ENCODE measurements around the gene CBARP. TPM values are rescaled to one million over a fixed set of nuclear protein-coding genes. Genes with fewer than 3 reads are reported as not detected.

Gene CBARP, protein sequence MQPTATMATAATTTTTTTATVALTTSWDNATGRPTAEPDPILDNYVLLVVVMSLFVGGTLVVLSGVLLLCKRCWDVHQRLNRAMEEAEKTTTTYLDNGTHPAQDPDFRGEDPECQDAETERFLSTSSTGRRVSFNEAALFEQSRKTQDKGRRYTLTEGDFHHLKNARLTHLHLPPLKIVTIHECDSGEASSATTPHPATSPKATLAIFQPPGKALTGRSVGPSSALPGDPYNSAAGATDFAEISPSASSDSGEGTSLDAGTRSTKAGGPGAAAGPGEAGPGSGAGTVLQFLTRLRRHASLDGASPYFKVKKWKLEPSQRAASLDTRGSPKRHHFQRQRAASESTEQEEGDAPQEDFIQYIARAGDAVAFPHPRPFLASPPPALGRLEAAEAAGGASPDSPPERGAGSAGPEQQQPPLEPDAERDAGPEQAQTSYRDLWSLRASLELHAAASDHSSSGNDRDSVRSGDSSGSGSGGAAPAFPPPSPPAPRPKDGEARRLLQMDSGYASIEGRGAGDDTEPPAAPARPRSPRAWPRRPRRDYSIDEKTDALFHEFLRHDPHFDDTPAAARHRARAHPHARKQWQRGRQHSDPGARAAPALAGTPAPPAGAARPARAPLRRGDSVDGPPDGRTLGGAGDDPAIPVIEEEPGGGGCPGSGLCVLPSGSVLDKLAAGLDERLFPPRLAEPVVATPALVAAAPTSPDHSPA
- 2.2 to 4.3 TPM (median 4.1 TPM) in 5 replicates for total RNA-seq (2022; extraction: Qiagen RNA extraction; ENCODE audit: low read depth)

GRCh38 chr19:1237754-1238368 lies at the start of gene CBARP:
Gene CBARP, minus strand, starts transcription at chr19:1238005. Its CDS starts 1,905 bp downstream, at chr19:1236100.

GRCh38 chr19:1285737-1286360 lies 48.0 kb upstream of the CBARP start, which contains the start of gene EFNA2:
Gene EFNA2, plus strand, starts transcription at chr19:1285873. Its CDS starts 296 bp downstream, at chr19:1286169.

DNA sequence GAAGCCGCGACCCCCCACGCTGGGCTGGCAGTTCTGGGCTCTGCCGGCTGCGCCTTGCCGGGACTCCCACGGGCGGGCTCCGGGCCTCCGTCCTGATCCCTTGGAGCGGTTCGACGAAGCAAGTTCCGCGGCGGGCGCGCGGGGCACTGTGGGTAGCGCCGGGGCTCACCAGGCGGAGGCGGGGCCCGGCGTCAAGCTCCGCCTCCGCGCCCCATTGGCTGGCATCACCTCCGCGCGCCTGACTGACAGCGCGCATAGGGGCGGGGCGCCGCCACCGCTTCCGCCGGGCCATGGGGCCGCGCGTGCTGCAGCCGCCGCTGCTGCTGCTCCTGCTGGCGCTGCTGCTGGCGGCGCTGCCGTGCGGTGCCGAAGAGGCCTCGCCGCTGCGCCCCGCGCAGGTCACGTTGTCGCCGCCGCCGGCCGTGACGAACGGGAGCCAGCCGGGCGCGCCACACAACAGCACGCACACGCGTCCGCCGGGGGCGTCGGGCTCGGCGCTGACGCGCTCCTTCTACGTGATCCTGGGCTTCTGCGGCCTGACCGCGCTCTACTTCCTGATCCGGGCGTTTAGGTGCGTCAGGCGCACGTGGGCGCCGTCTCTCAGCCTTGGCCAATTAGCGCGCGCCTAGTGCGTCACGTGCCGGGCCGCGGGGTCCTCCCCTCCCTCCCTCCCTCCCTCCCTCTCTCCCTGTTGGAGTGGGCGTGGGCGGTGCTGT lies 37.6 kb upstream of the CBARP start, which contains the start of gene FAM174C:
TSS of gene FAM174C (plus strand) at position 271 of the 716 bp plus-strand sequence. CDS start at position 291, 20 bp downstream.

DNA sequence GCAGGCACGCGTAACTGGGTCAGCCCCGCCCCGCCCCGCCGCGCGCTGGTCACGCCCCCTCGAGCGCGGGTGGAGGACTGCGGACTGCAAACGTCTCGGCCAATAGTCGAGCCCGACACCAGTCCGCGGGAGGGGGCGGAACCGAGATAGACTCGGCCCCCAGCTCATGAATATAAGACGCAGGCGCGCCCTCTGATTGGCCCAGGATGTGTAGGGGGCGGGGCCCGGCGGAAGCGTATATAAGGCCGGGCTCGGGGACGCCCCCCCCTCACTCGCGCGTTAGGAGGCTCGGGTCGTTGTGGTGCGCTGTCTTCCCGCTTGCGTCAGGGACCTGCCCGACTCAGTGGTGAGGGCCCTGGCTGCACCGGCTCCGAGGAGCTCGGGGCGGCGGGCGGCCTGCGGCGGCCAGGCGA lies 31.3 kb upstream of the CBARP start, which contains the start of gene CIRBP:
TSS of gene CIRBP (plus strand) at position 268 of the 413 bp plus-strand sequence. CDS start 1,602 bp downstream, outside the sequence.

DNA sequence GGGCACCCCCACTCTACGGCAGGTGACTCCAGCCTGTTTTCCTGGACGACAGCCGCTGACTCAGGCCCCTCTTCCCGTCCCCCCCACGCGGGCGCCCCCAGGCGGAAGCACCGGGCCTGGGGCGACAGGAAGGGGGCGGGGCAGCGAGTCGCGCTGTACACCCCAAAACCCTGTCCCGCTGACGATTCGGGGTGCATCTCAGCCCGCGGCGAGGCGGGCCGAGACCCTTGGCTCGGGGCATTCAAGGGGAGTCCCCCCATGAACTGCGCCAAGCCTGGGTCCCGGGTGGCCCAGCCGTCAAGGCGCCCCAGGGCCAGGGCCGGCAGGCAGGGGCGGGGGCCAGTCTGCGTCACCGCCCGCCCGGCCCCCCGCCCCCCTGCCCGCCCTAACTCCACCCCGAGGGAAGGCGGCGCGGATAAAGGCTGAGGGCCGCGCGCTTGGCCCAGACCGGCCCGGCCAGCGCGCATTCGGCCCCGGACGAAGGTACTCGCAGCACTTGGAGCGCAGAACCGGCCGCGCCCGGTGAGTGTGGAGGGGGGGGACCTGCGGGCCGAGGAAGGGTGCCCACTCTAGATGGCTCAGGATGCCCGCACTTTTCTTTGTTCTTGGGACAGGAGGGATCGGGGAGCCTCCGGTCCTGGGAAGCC lies 10.5 kb upstream of the CBARP start, which contains the start of gene MIDN:
TSS of gene MIDN (plus strand) at position 445 of the 647 bp plus-strand sequence. CDS start 1,714 bp downstream, outside the sequence.

DNA sequence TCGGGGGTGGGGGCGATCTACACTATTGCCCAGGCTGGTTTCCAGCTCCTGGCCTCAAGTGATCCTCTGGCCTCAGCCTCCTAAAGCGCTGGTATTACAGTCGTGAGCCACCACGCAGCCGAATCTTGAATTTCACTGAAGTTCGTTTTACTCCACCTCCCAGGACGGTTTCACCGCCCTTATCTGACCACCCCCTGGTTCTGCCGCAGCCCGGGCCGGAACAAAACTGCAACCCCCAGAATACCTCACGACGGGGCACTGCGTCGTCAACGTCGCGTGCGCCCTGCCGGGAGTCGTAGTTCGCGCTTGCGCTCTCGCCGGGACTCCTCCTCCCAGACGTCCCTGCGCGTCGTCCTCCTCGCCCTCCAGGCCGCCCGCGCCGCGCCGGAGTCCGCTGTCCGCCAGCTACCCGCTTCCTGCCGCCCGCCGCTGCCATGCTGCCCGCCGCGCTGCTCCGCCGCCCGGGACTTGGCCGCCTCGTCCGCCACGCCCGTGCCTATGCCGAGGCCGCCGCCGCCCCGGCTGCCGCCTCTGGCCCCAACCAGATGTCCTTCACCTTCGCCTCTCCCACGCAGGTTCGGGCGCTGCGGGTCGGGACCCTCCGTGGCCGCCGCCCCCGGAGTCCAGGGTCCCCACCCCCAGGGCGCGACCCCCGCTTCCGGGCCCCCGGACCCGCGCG lies 3.8 kb upstream of the CBARP start, which contains the start of gene ATP5F1D:
TSS of gene ATP5F1D (plus strand) at position 335 of the 679 bp plus-strand sequence. CDS start at position 435, 100 bp downstream.

DNA sequence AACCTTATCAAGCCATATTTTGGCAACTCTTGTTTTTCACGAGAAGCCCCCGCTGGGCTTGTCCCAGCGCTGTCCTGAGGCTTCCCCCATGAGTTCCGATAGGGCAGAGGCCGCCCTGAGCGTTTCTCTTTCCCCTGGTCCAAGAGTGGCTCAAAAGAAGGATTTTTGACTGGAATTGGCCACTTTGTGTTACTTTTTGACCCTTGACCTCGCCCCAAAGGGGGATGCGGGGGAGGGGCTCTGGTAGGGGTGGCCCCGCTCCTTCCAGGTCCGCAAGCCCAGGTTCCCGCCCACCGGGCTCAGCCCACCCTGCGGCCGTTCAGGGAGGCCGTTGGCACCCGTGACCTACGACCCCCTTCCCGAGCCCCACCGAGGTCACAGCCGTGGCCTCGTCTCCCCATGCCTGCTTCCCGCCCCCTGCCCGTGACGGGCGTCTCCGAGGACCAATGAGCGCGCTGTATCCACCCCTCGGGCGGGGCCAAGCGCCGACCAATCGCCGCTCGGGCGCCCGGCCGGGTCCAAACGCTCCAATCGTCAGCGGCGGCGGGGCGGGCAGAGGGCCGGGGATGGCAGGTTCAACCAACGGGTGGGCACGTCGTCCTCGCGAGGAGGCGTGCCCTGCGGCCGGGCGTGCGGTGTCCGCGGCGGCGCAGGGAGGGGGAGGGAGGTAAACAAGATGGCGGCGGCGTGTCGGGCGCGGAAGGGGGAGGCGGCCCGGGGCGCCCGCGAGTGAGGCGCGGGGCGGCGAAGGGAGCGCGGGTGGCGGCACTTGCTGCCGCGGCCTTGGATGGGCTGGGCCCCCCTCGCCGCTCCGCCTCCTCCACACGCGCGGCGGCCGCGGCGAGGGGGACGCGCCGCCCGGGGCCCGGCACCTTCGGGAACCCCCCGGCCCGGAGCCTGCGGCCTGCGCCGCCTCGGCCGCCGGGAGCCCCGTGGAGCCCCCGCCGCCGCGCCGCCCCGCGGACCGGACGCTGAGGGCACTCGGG lies 32.4 kb downstream of the CBARP start, which contains the start of gene STK11:
TSS of gene STK11 (plus strand) at position 665 of the 986 bp plus-strand sequence. CDS start 1,136 bp downstream, outside the sequence.

Other genes starting within 250 kb of the CBARP start
- 1.8 to 3.2 TPM (median 2.6 TPM) in 5 replicates for gene GRIN3B, start 237.6 kb downstream of the CBARP start, total RNA-seq (2022; extraction: Qiagen RNA extraction; ENCODE audit: low read depth)
- 84.8 to 128 TPM (median 125 TPM) in 5 replicates for gene TMEM259, start 216.9 kb downstream of the CBARP start, total RNA-seq (2022; extraction: Qiagen RNA extraction; ENCODE audit: low read depth)
- not detected in 5 replicates for gene RNU6-2, start 216.5 kb downstream of the CBARP start, total RNA-seq (2022; extraction: Qiagen RNA extraction; ENCODE audit: low read depth)
- gene CNN2, start 211.4 kb downstream of the CBARP start, total RNA-seq (2022; extraction: Qiagen RNA extraction; ENCODE audit: low read depth): 77.5 to 88.2 TPM (median 83.4 TPM) in 5 replicates
- gene ABCA7, start 197.9 kb downstream of the CBARP start, total RNA-seq (2022; extraction: Qiagen RNA extraction; ENCODE audit: low read depth): 14.9 to 17.5 TPM (median 16.8 TPM) in 5 replicates
- 2.8 to 4.7 TPM (median 4.4 TPM) in 5 replicates for gene ARHGAP45, start 170.8 kb downstream of the CBARP start, total RNA-seq (2022; extraction: Qiagen RNA extraction; ENCODE audit: low read depth)
- 180 to 261 TPM (median 238 TPM) in 5 replicates for gene POLR2E, start 142.6 kb downstream of the CBARP start, total RNA-seq (2022; extraction: Qiagen RNA extraction; ENCODE audit: low read depth)
- 452 to 503 TPM (median 489 TPM) in 5 replicates for gene GPX4, start 134.0 kb downstream of the CBARP start, total RNA-seq (2022; extraction: Qiagen RNA extraction; ENCODE audit: low read depth)
- 25.0 to 38.4 TPM (median 37.0 TPM) in 5 replicates for gene SBNO2, start 63.7 kb downstream of the CBARP start, total RNA-seq (2022; extraction: Qiagen RNA extraction; ENCODE audit: low read depth)
- 30.8 to 36.4 TPM (median 36.1 TPM) in 5 replicates for gene STK11, start 32.2 kb downstream of the CBARP start, total RNA-seq (2022; extraction: Qiagen RNA extraction; ENCODE audit: low read depth)
- 99.5 to 201 TPM (median 159 TPM) in 5 replicates for gene ATP5F1D, start 3.7 kb upstream of the CBARP start, total RNA-seq (2022; extraction: Qiagen RNA extraction; ENCODE audit: low read depth)
- gene MIDN, start 10.6 kb upstream of the CBARP start, total RNA-seq (2022; extraction: Qiagen RNA extraction; ENCODE audit: low read depth): 42.4 to 55.4 TPM (median 51.8 TPM) in 5 replicates
- 89.3 to 186 TPM (median 97.4 TPM) in 5 replicates for gene CIRBP, start 31.3 kb upstream of the CBARP start, total RNA-seq (2022; extraction: Qiagen RNA extraction; ENCODE audit: low read depth)
- 50.5 to 98.6 TPM (median 76.3 TPM) in 5 replicates for gene FAM174C, start 37.5 kb upstream of the CBARP start, total RNA-seq (2022; extraction: Qiagen RNA extraction; ENCODE audit: low read depth)
- gene EFNA2, start 47.9 kb upstream of the CBARP start, total RNA-seq (2022; extraction: Qiagen RNA extraction; ENCODE audit: low read depth): 1.0 to 2.1 TPM (median 1.8 TPM) in 5 replicates
- 66.2 to 78.7 TPM (median 77.7 TPM) in 5 replicates for gene NDUFS7, start 145.9 kb upstream of the CBARP start, total RNA-seq (2022; extraction: Qiagen RNA extraction; ENCODE audit: low read depth)
- gene GAMT, start 163.5 kb upstream of the CBARP start, total RNA-seq (2022; extraction: Qiagen RNA extraction; ENCODE audit: low read depth): 30.9 to 45.1 TPM (median 41.7 TPM) in 5 replicates
- gene DAZAP1, start 169.6 kb upstream of the CBARP start, total RNA-seq (2022; extraction: Qiagen RNA extraction; ENCODE audit: low read depth): 77.1 to 108 TPM (median 103 TPM) in 5 replicates
- 1,763 to 2,099 TPM (median 1,850 TPM) in 5 replicates for gene RPS15, start 200.4 kb upstream of the CBARP start, total RNA-seq (2022; extraction: Qiagen RNA extraction; ENCODE audit: low read depth)
- 1.1 to 2.3 TPM (median 2.0 TPM) in 5 replicates for gene APC2, start 212.1 kb upstream of the CBARP start, total RNA-seq (2022; extraction: Qiagen RNA extraction; ENCODE audit: low read depth)
- 10.7 to 19.4 TPM (median 16.7 TPM) in 5 replicates for gene C19orf25, start 241.2 kb upstream of the CBARP start, total RNA-seq (2022; extraction: Qiagen RNA extraction; ENCODE audit: low read depth)

Data from A549 treated with GW870086 at 1 μM for 4 hours (cell line).